ENCODE data around the gene RACGAP1. TPM values are rescaled to one million over a fixed set of nuclear protein-coding genes. Genes with fewer than 3 reads are reported as not detected.

Gene RACGAP1
- total and polyA plus RNA-seq, 2 experiments from 2014 or later, result 19.0 to 52.8 TPM

DNA sequence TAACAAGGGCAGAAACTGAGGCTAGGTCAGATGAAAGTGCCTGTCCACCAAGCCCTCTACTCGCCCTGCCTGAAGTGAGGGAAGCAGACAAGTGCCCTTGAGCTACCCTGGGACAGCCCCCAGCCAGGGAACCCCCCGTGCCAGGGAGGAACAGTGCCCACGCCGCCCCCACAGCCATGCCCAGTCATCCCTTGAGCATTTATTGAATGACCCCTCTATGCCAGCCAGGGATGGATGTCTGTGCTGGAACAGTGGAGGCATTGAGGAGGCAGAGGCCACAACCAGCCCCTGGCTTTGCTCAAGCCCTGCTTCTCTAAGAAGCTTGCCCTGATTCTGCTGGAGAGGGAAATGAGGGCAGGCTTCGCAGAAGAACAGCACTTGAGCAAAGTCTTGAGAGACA lies 56.3 kb downstream of the RACGAP1 start (continued):
- TF ChIP-seq REST (IDR thresholded peaks at IDR 0.05; ENCODE audit: unreplicated experiment), result no peak

- H3K27ac Mint-ChIP-seq, result no peak overlapping the region
- Histone ChIP-seq H3F3A (replicated peaks; ENCODE audit: low read depth) (no peaks in the 10 kb centered on the region), H3K4me2 (no peak overlapping the region), H2AFZ (0 out of 2 replicates have a peak overlapping the region, but pooled peaks have one; percentile 100), H3K9me2 (ENCODE audit: insufficient read depth) (no peaks in the 10 kb centered on the region), H3K79me2 (replicated peaks; ENCODE audit: insufficient read depth) (no peaks in the 10 kb centered on the region), H3K36me3 (ENCODE audit: insufficient read depth) (no peaks in the 10 kb centered on the region), H3K27me3 (ENCODE audit: insufficient read depth) (peaks cover 19% of the 10 kb centered on the region), H3K27ac (ENCODE audit: low read depth) (no peak overlapping the region), H4K20me1 (replicated peaks; ENCODE audit: insufficient read depth) (no peaks in the 10 kb centered on the region), H3K4me3 (no peak overlapping the region), H3K4me1 (ENCODE audit: insufficient read depth) (no peaks in the 10 kb centered on the region)
- ATAC-seq (no peak), DNase-seq (ENCODE audit: low spot score) (no peak)
- no peaks in the 10 kb centered on the region for H3K9me3 Mint-ChIP-seq
- TF ChIP-seq NANOG (IDR thresholded peaks at IDR 0.05; ENCODE audit: borderline replicate concordance) (no peak), REST (IDR thresholded peaks at IDR 0.05; ENCODE audit: unreplicated experiment) (no peak), JUNB (IDR thresholded peaks at IDR 0.05; ENCODE audit: unreplicated experiment) (no peak), ZNF331 (CRISPR knock-in tag; IDR thresholded peaks at IDR 0.05; ENCODE audit: low read depth) (no peak), EZH2 (IDR thresholded peaks at IDR 0.05; ENCODE audit: low read depth, unreplicated experiment) (no peak)
- TF ChIP-seq, protein P1, sequence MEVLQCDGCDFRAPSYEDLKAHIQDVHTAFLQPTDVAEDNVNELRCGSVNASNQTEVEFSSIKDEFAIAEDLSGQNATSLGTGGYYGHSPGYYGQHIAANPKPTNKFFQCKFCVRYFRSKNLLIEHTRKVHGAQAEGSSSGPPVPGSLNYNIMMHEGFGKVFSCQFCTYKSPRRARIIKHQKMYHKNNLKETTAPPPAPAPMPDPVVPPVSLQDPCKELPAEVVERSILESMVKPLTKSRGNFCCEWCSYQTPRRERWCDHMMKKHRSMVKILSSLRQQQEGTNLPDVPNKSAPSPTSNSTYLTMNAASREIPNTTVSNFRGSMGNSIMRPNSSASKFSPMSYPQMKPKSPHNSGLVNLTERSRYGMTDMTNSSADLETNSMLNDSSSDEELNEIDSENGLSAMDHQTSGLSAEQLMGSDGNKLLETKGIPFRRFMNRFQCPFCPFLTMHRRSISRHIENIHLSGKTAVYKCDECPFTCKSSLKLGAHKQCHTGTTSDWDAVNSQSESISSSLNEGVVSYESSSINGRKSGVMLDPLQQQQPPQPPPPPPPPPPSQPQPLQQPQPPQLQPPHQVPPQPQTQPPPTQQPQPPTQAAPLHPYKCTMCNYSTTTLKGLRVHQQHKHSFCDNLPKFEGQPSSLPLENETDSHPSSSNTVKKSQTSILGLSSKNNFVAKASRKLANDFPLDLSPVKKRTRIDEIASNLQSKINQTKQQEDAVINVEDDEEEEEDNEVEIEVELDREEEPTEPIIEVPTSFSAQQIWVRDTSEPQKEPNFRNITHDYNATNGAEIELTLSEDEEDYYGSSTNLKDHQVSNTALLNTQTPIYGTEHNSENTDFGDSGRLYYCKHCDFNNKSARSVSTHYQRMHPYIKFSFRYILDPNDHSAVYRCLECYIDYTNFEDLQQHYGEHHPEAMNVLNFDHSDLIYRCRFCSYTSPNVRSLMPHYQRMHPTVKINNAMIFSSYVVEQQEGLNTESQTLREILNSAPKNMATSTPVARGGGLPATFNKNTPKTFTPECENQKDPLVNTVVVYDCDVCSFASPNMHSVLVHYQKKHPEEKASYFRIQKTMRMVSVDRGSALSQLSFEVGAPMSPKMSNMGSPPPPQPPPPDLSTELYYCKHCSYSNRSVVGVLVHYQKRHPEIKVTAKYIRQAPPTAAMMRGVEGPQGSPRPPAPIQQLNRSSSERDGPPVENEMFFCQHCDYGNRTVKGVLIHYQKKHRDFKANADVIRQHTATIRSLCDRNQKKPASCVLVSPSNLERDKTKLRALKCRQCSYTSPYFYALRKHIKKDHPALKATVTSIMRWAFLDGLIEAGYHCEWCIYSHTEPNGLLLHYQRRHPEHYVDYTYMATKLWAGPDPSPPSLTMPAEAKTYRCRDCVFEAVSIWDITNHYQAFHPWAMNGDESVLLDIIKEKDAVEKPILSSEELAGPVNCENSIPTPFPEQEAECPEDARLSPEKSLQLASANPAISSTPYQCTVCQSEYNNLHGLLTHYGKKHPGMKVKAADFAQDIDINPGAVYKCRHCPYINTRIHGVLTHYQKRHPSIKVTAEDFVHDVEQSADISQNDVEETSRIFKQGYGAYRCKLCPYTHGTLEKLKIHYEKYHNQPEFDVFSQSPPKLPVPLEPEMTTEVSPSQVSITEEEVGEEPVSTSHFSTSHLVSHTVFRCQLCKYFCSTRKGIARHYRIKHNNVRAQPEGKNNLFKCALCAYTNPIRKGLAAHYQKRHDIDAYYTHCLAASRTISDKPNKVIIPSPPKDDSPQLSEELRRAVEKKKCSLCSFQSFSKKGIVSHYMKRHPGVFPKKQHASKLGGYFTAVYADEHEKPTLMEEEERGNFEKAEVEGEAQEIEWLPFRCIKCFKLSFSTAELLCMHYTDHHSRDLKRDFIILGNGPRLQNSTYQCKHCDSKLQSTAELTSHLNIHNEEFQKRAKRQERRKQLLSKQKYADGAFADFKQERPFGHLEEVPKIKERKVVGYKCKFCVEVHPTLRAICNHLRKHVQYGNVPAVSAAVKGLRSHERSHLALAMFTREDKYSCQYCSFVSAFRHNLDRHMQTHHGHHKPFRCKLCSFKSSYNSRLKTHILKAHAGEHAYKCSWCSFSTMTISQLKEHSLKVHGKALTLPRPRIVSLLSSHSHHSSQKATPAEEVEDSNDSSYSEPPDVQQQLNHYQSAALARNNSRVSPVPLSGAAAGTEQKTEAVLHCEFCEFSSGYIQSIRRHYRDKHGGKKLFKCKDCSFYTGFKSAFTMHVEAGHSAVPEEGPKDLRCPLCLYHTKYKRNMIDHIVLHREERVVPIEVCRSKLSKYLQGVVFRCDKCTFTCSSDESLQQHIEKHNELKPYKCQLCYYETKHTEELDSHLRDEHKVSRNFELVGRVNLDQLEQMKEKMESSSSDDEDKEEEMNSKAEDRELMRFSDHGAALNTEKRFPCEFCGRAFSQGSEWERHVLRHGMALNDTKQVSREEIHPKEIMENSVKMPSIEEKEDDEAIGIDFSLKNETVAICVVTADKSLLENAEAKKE (CRISPR knock-in tag; IDR thresholded peaks at IDR 0.05), result no peak
- peaks cover 8% of the 10 kb centered on the region for H3K4me1 Mint-ChIP-seq
- peaks cover 16% of the 10 kb centered on the region for H3K27me3 Mint-ChIP-seq (ENCODE audit: insufficient read depth, low read depth, poor library complexity)
- H3K36me3 Mint-ChIP-seq (ENCODE audit: low read depth), result no peaks in the 10 kb centered on the region; the same call in 2 of the 3 replicates
- no peak overlapping the region for H3K4me3 Mint-ChIP-seq
Observed at GRCh38 chr12:49968471-49968870, 56.8 kb downstream of the RACGAP1 start.

Measured in GM23338 (cell line).